Hematopoietic multipotent progenitor cell (in vitro differentiated cells): ENCODE results near the gene SLC25A25. TPM values are rescaled to one million over a fixed set of nuclear protein-coding genes. Genes with fewer than 3 reads are reported as not detected.
"Not testable (repeated sequence)": the region's sequence is repeated elsewhere in the genome, so short reads cannot be mapped to it uniquely, and the experiment has no call there.

Experiments used
- DNase-seq, 3 donors: peaks; one replicate each; pipeline ENCODE4 v3.0.0-alpha.2; 2011 to 2015; ENCODE audit warnings: low read depth in 2 of 3, low spot score in 2 of 3
- total RNA-seq: library from RNA; depleted of rRNA; stranded (reverse); fragments of >200 nt; gene quantifications from one replicate; pipeline ENCODE4 v1.2.3, GENCODE V29; 2012

Gene SLC25A25
- total RNA-seq = 14.8 TPM

DNA sequence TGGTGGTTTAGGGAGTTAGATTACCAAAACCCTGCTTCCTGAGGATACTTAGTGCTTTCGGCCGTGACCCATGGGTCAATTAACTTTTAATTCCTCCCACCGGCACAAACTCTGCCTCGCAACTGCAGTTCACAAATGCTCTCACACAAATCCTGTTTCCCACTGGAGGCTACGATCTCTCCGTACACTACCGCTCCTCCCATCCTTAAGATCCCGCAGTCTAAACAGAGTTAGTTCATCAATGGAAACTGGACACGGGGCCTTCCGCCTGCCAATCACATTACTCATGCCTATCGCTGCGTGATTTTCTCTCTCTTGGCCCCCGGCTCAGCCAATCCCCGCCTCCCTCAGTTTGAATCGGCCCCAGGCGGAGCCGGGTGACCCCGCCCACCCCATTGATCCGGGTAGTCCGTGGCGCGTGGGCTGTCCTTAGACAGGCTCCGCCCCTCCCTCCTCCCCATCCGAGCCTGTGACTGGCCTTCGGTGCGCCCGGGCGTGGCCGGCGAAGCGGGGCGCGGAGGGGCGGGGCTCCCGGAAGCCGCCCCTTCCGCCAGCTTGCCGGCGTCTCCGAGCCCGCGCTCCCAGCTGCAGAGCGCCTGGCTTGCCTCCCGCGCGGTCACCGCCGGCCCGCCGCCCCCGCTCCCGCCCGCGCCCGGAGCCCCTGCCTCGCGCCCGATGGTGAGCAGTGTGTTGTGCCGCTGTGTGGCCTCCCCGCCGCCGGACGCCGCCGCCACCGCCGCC is at the start of gene SLC25A25:
TSS of gene SLC25A25 (plus strand) at position 588 of the 741 bp plus-strand sequence. CDS start at position 676, 88 bp downstream.
- peak; percentile 99 for DNase-seq

DNA sequence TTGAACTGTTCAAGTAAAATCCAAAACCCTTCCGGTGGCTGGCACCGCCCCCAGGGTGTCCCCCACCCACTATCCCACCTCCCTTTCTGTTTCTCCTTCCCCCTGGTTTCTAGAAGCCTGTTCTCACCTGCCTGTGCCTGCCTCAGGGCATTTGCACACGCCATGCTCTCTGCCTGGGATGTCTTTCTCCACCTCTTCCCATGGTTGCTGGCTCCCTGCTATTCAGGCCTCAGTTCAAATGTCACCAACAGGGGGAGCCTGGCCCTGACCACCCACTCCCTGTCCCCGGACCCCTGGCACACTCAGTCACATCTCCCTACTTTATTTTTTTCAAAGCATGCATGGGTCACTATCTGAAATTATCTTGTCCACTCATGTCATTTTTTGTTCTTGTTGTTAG is 47.3 kb upstream of the SLC25A25 start:
- DNase-seq = no peak

DNA sequence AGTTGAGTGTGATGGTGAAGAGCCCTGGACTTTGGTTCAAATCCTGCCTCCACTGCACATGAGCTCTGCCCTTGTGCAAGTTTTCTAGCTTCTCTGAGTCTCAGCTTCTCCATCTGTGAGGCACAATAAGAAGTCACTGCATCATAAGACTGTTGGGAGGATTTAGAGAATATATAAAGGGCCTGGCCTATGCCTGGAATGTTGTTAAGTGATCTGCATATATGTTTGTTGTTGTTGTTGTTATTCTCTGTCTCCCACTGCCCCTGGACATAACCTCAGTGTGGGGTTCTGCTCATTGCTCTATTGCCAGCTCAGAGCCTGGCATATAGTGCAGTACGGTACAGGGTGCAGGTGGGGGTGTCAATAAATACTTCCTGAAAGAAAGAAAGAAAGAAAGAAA is 46.9 kb upstream of the SLC25A25 start:
- no peak for DNase-seq

DNA sequence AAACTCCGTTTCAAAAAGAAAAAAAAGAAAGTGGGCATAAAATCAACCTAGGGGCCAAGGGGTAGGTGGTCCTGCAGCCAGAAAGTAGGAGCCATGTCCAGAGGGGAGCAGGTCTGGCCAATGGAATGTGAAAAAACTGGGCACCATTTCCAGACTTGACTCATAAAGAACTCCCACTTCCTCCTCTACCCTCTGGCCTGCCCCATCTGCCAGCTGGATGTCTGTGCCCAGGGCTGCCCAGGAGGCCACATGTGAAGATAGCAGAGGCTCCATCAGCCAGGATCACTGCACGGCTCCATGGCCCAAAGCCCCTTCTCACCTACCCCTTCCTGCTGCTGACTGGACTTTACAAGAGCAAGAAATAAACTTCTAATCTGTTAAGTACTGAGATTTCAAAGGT is 45.1 kb upstream of the SLC25A25 start:
- DNase-seq = no peak

DNA sequence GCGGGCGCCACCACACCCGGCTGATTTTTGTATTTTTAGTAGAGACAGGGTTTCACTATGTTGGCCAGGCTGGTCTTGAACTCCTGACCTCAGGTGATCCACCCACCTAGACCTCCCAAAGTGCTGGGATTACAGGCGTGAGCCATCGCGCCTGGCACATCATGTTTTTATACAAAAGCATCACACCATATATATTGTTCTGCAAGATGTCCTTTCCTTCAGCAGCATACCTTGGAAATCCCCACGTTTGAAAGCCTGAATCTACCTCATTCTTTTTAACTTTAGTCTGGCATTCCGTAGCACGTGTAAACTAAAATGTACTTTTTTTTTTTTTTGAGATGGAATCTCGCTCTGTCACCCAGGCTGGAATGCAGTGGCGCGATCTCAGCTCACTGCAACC is 44.4 kb upstream of the SLC25A25 start:
- DNase-seq = not testable (repeated sequence)

DNA sequence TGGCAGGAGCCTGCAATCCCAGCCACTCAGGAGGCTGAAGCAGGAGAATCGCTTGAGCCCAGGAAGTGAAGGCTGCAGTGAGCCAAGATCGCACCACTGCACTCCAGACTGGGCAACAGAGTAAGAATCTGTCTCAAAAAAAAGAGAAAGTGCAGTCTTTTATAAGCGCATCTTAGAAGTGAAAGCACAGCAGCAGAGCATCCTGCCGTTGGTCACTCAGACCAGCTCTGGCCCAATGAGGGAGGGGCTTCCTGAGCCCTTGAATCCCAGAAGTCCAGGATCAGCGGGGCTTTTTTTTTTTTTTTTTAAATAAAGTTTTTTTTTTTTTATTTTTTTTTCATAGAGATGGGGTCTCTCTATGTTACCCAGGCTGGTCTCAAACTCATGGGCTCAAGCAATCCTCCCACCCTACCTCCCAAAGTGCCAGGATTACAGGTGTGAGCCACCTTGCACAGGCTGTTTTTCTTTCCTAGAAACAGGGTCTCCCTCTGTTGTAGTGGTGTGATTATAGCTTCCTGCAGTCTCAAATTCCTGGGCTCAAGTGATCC is 43.2 kb upstream of the SLC25A25 start:
- DNase-seq = no peak

DNA sequence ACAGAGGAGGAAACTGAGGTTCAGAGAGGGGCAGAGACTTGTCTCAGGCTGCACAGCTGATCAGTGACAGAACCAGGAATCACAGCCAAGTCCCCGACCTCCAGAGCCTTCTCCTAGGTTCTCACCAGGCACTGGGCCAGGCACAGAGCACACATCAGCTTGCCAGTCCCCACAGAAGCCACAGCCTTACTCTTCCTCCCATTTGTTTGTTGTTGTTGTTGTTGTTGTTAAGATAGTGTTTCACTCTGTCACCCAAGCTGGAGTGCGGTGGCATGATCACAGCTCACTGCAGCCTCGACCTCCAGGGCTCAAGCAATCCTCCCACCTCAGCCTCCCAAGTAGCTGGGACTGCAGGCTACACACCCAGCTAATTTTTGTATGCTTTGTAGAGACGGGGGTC is 42.3 kb upstream of the SLC25A25 start:
- no peak for DNase-seq

DNA sequence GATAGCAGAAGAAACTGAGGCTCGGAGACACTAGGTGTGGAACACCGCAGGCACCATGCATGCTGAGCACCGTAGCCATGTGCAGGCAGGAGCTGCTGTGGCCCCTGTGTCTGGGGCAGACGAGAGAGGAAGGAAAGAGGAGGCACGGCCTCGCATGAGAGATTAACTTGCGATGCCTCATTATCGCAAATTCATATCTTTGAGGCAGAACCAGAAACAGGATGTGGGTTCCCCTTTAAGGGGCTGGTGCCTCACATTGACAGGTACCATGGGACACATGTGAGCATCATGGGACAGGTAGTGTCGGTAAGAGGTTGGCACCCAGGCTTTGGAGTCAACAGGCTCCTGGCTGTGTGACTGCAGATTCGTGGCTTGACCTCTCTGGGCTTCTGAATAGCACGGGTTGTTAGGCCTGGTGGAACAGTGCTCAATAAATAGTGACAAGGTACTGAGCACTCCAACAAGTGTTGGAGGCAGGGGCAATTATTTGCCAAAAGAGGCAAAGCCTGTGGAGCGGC is 41.7 kb upstream of the SLC25A25 start:
- DNase-seq = peak; percentile 77 to 88 (median 79)

DNA sequence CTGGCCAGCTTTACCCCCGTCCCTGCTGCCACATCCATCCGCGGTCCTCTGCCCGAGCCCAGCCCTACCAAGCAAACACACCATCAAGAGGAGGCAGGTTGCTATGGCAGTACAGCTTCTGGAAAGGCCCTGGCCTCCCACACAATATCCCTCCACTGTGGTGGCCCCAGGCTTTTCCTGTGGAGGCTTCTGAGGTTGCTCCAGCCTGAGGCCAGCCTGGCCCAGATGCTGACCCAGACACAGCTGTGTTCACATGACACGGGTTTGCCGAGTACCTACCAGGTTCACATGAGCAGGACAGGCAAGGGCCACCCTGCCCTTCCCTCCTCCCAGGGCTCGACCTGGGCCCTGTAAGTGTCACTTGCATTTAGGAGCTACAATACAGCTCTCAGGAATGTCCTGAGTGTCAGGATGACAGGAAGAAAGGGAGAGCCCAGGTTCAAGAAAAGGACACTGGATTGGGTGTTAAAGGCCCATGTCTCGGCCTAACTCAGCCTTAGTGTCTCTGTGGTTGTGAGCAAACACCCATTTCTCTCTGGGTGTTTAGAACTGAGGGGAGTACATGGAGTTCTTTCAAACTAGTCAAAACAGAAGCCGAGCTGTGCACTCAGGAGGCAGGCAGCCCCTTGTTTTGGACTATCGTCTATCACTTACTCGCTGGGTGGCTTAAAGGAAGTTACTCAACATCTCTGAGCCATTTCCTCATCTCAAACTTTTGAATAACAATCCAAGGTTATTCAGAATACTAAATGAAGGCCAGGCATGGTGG is 41.1 kb upstream of the SLC25A25 start:
- DNase-seq = peak in 1 of 3 donors; percentile 20

DNA sequence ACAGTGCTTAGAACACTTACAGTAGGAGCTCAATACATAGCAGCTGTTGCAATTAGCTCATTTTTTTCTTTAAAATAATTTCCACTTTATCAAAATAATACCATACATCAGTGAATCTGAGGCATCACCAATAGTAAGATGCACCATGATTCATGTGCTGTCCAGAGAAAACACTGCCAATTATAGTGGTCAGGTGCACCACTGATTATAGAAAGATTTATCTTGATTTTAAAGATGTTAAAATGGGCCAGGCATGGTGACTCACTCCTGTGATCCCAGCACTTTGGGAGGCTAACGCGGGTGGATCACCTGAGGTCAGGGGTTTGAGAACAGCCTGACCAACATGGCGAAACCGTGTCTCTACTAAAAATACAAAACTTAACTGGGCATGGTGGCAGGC is 40.3 kb upstream of the SLC25A25 start:
- no peak for DNase-seq

DNA sequence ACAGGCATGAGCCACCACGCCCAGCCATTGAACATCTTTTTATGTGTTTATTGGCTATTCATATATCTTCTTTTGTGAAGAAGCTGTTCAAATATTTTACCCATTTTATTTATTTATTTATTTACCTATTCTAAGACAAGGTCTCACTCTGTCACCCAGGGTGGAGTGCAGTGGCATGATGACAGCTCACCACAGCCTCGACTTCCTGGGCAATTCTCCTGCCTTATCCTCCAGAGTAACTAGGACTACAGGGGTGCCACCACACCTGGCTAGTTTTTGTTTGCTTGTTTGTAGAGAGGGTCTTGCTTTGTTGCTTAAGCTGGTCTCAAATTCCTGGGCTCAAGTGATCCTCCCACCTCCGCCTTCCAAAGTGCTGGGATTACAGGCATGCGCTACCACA is 34.4 kb upstream of the SLC25A25 start:
- no peak for DNase-seq

DNA sequence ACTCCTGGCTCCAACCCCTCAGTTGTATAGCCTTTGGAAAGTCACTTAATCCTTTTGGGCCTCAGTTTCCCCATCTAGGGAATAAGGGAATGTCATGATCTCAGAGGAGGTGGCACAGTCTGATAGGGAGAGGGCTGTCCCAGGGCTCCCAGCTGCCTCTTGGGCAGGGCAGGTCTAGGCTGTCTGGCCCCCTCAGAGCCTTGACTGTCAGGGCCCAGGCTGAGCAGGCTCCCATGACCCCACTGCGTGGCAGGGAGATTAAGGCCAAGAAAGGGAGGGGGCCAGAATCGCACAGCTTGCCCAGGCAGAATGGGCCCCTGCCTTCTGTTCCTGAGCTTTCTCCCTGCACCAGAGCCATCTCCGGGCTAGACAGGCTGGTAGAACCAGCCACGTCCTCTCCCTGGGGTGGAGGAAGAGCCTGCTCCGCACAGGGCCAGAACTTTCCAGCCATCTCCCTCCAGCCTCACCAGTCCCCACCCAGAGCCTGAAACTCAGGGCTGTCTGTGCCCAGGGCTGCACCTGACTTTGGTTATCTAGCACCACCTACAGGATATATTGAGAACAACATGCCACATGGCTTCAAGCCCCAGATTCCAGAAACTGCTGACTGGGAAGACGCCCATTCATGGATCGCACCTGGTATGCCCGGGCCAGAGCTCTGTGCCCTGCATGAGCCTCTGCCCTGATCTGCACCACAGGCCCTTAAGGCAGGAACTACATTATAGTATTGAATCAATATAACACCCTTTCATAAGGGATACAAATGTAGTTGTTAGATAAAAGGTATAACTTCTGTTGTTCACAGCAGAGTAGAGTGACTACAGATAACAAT is 33.0 kb upstream of the SLC25A25 start:
- peak; percentile 69 to 81 (median 70) for DNase-seq

DNA sequence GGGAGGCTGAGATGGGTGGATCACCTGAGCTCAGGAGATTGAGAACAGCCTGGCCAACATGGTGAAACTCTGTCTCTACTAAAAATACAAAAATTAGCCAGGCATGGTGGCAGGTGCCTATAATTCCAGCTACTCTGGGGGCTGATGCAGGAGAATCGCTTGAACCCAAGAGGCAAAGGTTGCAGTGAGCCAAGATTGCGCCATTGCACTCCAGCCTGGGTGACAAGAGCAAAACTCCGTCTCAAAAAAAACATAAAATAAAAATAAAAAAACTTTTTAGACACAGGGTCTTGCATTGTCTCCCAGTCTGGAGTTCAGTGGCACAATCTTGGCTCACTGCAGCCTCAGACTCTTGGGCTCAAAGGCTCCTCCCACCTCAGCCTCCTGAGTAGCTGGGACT is 31.5 kb upstream of the SLC25A25 start:
- DNase-seq = not testable (repeated sequence)

DNA sequence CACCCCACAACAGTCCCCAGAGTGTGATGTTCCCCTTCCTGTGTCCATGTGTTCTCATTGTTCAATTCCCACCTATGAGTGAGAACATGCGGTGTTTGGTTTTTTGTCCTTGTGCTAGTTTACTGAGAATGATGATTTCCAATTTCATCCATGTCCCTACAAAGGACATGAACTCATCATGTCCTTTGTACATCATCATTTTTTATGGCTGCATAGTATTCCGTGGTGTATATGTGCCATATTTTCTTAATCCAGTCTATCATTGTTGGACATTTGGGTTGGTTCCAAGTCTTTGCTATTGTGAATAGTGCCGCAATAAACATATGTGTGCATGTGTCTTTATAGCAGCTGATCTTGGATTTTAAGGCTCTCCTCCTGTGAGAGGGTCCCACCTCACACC is 27.2 kb upstream of the SLC25A25 start:
- DNase-seq = not testable (repeated sequence)

DNA sequence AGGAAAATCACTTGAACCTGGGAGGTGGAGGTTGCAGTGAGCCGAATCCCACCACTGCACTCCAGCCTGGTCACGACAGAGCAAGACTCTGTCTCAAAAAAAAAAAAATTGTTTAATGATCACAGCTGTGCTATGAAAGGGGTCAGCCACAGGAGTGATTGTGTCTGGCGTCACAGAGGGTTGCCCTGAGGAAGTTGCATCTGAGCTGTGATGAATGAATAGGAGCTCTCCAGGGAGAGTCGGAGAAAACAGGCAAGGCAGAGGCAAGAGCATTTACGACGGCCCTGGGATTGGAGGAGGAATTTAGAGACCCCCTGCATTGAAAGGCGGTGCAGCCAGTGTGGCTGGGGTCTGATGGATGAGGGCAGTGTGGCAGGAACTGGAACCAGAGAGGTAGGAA is 26.0 kb upstream of the SLC25A25 start:
- DNase-seq = no peak

DNA sequence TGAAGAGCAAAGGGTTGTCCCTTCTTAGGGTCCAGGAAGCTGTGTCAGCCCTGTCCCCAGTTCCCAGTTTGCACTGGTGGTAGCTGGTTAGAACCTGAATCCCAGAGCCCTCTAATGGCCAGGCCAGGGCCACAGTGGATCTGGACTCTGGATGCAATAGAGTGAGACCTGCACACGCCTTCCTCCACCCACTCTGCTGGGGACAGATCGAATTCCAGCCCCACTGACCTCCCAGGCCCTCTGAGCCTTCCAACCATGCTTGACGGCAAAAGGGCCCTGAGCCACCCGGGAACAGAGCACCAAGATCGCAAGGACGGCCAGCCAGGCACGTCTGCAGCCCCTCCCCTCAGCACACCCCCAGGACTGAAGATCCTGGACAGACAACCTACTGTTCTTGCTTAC is 24.6 kb upstream of the SLC25A25 start:
- no peak for DNase-seq

DNA sequence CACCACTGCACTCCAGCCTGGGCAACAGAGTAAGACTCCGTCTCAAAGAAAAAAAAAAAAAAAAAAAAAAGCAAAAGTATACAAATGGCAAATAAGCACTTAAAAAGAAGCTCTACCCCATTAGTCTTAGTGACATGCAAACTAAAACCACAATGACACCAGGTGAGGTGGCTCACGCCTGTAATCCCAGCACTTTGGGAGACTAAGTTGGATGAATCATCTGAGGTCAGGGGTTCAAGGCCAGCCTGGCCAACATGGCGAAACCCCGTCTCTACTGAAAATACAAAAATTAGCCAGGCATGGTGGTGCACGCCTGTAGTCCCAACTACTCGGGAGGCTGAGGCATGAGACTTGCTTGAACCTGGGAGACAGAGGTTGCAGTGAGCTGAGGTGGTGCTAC is 22.6 kb upstream of the SLC25A25 start:
- not testable (repeated sequence) for DNase-seq

DNA sequence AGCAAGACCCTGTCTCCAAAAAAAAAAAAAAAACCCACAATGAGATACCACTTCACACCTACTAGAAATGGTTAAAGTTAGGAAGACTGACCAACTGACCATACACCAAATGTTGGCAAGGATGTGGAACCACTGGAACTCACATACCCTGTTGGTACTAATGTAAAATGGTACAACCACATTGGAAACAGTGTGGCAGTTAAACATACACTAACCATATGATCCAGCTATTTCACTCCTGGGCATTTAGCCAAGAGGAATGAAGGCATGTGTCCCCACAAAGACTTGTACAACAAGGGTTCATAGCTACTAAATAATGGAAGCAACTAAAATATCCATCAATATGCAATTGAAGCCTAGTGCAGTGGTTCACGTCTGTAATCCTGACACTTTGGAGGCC is 22.2 kb upstream of the SLC25A25 start:
- DNase-seq = no peak

DNA sequence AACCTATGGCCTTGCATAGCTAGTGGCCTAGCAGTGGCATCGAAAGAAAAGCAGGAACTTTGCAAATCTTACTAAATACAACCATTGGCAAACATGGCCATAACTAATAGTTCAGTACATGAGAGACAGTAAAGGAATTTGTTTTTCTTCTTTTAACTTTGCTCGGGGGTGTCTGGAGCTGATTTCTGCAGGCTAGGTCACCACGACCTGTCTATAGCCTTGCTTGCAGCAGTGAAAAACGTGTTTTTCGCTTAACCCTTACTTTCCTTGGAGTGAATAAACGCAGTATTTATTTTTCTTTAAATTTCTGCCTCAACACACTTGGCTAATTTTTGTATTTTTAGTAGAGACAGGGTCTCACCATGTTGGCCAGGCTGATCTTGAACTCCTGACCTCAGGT is 20.8 kb upstream of the SLC25A25 start:
- no peak for DNase-seq

DNA sequence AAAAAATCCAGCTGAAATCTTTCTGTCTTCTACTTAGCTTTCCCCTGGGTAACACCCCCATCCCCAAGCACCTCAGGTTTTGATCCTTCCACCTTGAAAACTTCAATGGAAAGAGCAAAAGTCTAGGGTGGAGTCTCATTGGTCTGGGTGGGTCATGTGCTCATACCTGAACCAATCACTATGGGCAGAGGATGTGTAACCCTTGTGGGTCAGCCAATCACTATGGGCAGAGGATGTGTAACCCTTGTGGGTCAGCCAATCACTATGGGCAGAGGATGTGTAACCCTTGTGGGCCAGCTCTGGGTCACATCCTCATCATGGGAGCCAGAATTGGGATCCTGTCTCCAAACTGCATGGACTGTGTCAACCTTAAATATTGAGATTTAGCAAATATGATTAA is 19.4 kb upstream of the SLC25A25 start:
- no peak for DNase-seq

DNA sequence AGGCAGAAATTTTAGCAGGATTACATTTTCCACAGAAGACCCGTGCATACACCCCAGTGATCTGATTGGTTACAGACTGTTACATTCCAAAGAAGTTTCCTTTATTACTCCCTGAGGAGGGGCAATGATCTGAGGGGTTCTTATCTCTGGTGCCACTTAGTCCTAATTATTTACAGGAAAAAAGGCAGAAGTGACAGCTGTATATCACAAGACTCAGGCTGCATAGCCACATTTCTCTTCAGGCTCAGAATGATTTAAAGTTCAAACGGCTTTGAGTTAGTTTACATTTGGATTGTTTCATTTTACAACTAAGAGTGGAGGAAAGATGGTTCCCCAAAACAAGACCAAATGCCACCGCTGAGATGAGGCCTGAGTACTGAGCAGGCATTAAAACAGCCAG is 18.2 kb upstream of the SLC25A25 start:
- no peak for DNase-seq
